HEK293 (cell line): ENCODE results near the gene ARHGAP32.
"Not testable (repeated sequence)": the region's sequence is repeated elsewhere in the genome, so short reads cannot be mapped to it uniquely, and the experiment has no call there.

ENCODE experiments used
- CTCF ChIA-PET: fragments of 350-600 bp; formaldehyde crosslinking; extraction: SDS; loops from one replicate; lab custom pipeline; 2021; ENCODE audit warnings: antibody characterized with exemption; lab: Yijun Ruan, JAX
- POLR2A ChIA-PET: fragments of 300-600 bp; formaldehyde crosslinking; extraction: SDS; loops from one replicate; lab custom pipeline; 2020; ENCODE audit warnings: antibody characterized with exemption, inconsistent platforms; lab: Yijun Ruan, JAX
- H3K27ac ChIP-seq: fragments of 200-500 bp; sonication (Bioruptor generic); 2 replicates; pipeline ENCODE4 v1.5.1; 2014; ENCODE audit warnings: low read depth, low read length, control low read depth, inconsistent platforms; ENCODE audit errors: extremely low read depth
- H3K36me3 ChIP-seq, 2 experiments: fragments of 200-500 bp in 1 of 2; sonication (Bioruptor generic) in 1 of 2; 1 replicate in 1 of 2; 2 replicates in 1 of 2; pipeline ENCODE4 v1.5.1; 2014 to 2017; ENCODE audit warnings: inconsistent platforms in 2 of 2, low read length in 2 of 2; ENCODE audit not compliant: control insufficient read depth in 2 of 2, insufficient read depth in 1 of 2
- H3K4me1 ChIP-seq: fragments of 200-500 bp; sonication (Bioruptor generic); 2 replicates; pipeline ENCODE4 v1.5.1; 2014; ENCODE audit warnings: mild to moderate bottlenecking, low read length, inconsistent platforms; ENCODE audit not compliant: control insufficient read depth, insufficient read depth
- H3K4me3 ChIP-seq: 2 replicates; pipeline ENCODE4 v1.5.1; 2011; ENCODE audit warnings: low read depth, mild to moderate bottlenecking, control low read depth, low read length, moderate library complexity
- H3K9me3 ChIP-seq: fragments of 200-500 bp; sonication (Bioruptor generic); 2 replicates; pipeline ENCODE4 v1.5.1; 2014; ENCODE audit warnings: low read depth, low read length, inconsistent platforms; ENCODE audit not compliant: control insufficient read depth, insufficient read depth
- BCL11B ChIP-seq: fragments of 450-650 bp; formaldehyde crosslinking; IDR thresholded peaks from 2 replicates; pipeline ENCODE4 v1.5.1; 2016; ENCODE audit warnings: low read depth, missing biosample characterization, missing genetic modification characterization
- EGR2 ChIP-seq: fragments of 450-650 bp; formaldehyde crosslinking; IDR thresholded peaks from 2 replicates; pipeline ENCODE4 v1.5.1; 2016; ENCODE audit warnings: low read depth, missing biosample characterization, missing genetic modification characterization
- KLF1 ChIP-seq: fragments of 450-650 bp; formaldehyde crosslinking; IDR thresholded peaks from 2 replicates; pipeline ENCODE4 v1.5.1; 2016; ENCODE audit warnings: missing biosample characterization, missing genetic modification characterization
- KLF17 ChIP-seq: fragments of 450-650 bp; formaldehyde crosslinking; IDR thresholded peaks from 2 replicates; pipeline ENCODE4 v1.5.1; 2016; ENCODE audit warnings: missing biosample characterization, missing genetic modification characterization
- REPIN1 ChIP-seq: fragments of 450-650 bp; formaldehyde crosslinking; IDR thresholded peaks from 2 replicates; pipeline ENCODE4 v1.5.1; 2017; ENCODE audit warnings: missing biosample characterization, missing genetic modification characterization, low read depth
- ZBTB21 ChIP-seq: fragments of 450-650 bp; formaldehyde crosslinking; IDR thresholded peaks from 2 replicates; pipeline ENCODE4 v1.5.1; 2017; ENCODE audit warnings: missing biosample characterization, missing genetic modification characterization
- ZFHX2 ChIP-seq: fragments of 450-650 bp; formaldehyde crosslinking; conservative IDR thresholded peaks from 2 replicates; pipeline ENCODE4 v1.5.1; 2016; ENCODE audit warnings: missing biosample characterization, missing genetic modification characterization
- ZFP37 ChIP-seq: fragments of 450-650 bp; formaldehyde crosslinking; IDR thresholded peaks from 2 replicates; pipeline ENCODE4 v1.5.1; 2016; ENCODE audit warnings: missing biosample characterization, missing genetic modification characterization
- ZNF10 ChIP-seq: fragments of 450-650 bp; formaldehyde crosslinking; IDR thresholded peaks from 2 replicates; pipeline ENCODE4 v1.5.1; 2017; ENCODE audit warnings: missing biosample characterization, missing genetic modification characterization
- ZNF112 ChIP-seq: fragments of 450-650 bp; formaldehyde crosslinking; IDR thresholded peaks from 2 replicates; pipeline ENCODE4 v1.5.0; 2017; ENCODE audit warnings: missing biosample characterization, missing genetic modification characterization
- ZNF140 ChIP-seq: fragments of 450-650 bp; formaldehyde crosslinking; IDR thresholded peaks from 2 replicates; pipeline ENCODE4 v1.5.1; 2016; ENCODE audit warnings: missing biosample characterization, missing genetic modification characterization
- ZNF169 ChIP-seq: fragments of 450-650 bp; formaldehyde crosslinking; IDR thresholded peaks from 2 replicates; pipeline ENCODE4 v1.5.1; 2016; ENCODE audit warnings: missing biosample characterization, missing genetic modification characterization
- ZNF184 ChIP-seq: fragments of 450-650 bp; IDR thresholded peaks from 2 replicates; pipeline ENCODE4 v1.5.1; 2018; ENCODE audit warnings: missing biosample characterization, mild to moderate bottlenecking, missing genetic modification characterization
- ZNF24 ChIP-seq: fragments of 450-650 bp; formaldehyde crosslinking; IDR thresholded peaks from 2 replicates; pipeline ENCODE4 v1.5.1; 2016; ENCODE audit warnings: missing biosample characterization, missing genetic modification characterization
- ZNF341 ChIP-seq: fragments of 450-650 bp; formaldehyde crosslinking; IDR thresholded peaks from 2 replicates; pipeline ENCODE4; 2016; ENCODE audit warnings: low read depth, missing biosample characterization, missing genetic modification characterization
- ZNF354C ChIP-seq: fragments of 450-650 bp; formaldehyde crosslinking; IDR thresholded peaks from 2 replicates; pipeline ENCODE4 v1.5.1; 2016; ENCODE audit warnings: missing biosample characterization, missing genetic modification characterization, low read depth, borderline replicate concordance
- ZNF366 ChIP-seq: fragments of 450-650 bp; formaldehyde crosslinking; conservative IDR thresholded peaks from 2 replicates; pipeline ENCODE4 v1.5.1; 2016; ENCODE audit warnings: missing biosample characterization, missing genetic modification characterization
- ZNF416 ChIP-seq: fragments of 450-650 bp; formaldehyde crosslinking; IDR thresholded peaks from 2 replicates; pipeline ENCODE4 v1.5.1; 2016; ENCODE audit warnings: missing biosample characterization, missing genetic modification characterization
- ZNF423 ChIP-seq: fragments of 450-650 bp; formaldehyde crosslinking; IDR thresholded peaks from 2 replicates; pipeline ENCODE4 v1.5.1; 2016; ENCODE audit warnings: missing biosample characterization, missing genetic modification characterization
- ZNF501 ChIP-seq: fragments of 450-650 bp; formaldehyde crosslinking; IDR thresholded peaks from 2 replicates; pipeline ENCODE4 v1.5.1; 2016; ENCODE audit warnings: missing biosample characterization, missing genetic modification characterization
- ZNF544 ChIP-seq: fragments of 450-650 bp; formaldehyde crosslinking; IDR thresholded peaks from 2 replicates; pipeline ENCODE4 v1.5.0; 2017; ENCODE audit warnings: missing biosample characterization, missing genetic modification characterization
- ZNF621 ChIP-seq: fragments of 450-650 bp; formaldehyde crosslinking; IDR thresholded peaks from 2 replicates; pipeline ENCODE4 v1.5.1; 2017; ENCODE audit warnings: missing biosample characterization, missing genetic modification characterization
- ZNF626 ChIP-seq: fragments of 450-650 bp; sonication (Bioruptor Pico); formaldehyde crosslinking; IDR thresholded peaks from 2 replicates; pipeline ENCODE4 v1.5.1; 2018; ENCODE audit warnings: missing biosample characterization, missing genetic modification characterization, inconsistent platforms
- ZNF629 ChIP-seq: fragments of 450-650 bp; formaldehyde crosslinking; IDR thresholded peaks from 2 replicates; pipeline ENCODE4 v1.5.1; 2017; ENCODE audit warnings: missing biosample characterization, missing genetic modification characterization
- ZNF658 ChIP-seq: fragments of 450-650 bp; formaldehyde crosslinking; IDR thresholded peaks from 2 replicates; pipeline ENCODE4; 2016; ENCODE audit warnings: missing biosample characterization, missing genetic modification characterization
- ZNF768 ChIP-seq: fragments of 450-650 bp; formaldehyde crosslinking; IDR thresholded peaks from 2 replicates; pipeline ENCODE4 v1.5.1; 2018; ENCODE audit warnings: missing biosample characterization, mild to moderate bottlenecking, missing genetic modification characterization
- ZNF777 ChIP-seq: fragments of 450-650 bp; formaldehyde crosslinking; IDR thresholded peaks from 2 replicates; pipeline ENCODE4 v1.5.1; 2017; ENCODE audit warnings: missing biosample characterization, missing genetic modification characterization, borderline replicate concordance
- TF ChIP-seq, protein P1 (sequence below): fragments of 450-650 bp; formaldehyde crosslinking; IDR thresholded peaks from 2 replicates; pipeline ENCODE4 v1.5.1; 2016; ENCODE audit warnings: missing biosample characterization, missing genetic modification characterization

The ARHGAP32 gene

DNA sequence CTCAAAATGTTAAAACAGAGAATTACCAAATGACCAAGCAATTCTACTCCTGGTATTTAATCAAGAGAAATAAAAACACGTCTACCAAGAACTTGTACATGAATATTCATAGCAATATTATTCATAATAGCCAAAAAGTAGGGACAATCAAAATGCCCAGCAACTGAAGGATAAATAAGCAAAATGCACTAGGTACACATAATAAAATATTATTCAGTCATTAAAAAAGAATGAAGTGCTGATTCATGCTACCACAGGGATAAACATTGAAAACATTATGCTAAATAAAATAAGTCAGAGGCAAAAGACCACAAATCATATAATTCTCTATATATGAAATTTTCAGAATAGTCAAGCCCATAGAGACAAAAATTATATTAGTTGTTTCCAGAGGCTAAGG, 24.8 kb downstream of the ARHGAP32 start:
- Histone ChIP-seq H3K4me1 (no peaks in the 10 kb centered on the region), H3K27ac (no peak overlapping the region), H3K36me3 (no peaks in the 10 kb centered on the region), H3K9me3 (no peaks in the 10 kb centered on the region), H3K4me3 (no peak overlapping the region)
- no peak for TF ChIP-seq ZNF112 (tag by site-specific recombination)
- TF ChIP-seq ZNF10 (tag by site-specific recombination), result no peak
- TF ChIP-seq, protein P1, sequence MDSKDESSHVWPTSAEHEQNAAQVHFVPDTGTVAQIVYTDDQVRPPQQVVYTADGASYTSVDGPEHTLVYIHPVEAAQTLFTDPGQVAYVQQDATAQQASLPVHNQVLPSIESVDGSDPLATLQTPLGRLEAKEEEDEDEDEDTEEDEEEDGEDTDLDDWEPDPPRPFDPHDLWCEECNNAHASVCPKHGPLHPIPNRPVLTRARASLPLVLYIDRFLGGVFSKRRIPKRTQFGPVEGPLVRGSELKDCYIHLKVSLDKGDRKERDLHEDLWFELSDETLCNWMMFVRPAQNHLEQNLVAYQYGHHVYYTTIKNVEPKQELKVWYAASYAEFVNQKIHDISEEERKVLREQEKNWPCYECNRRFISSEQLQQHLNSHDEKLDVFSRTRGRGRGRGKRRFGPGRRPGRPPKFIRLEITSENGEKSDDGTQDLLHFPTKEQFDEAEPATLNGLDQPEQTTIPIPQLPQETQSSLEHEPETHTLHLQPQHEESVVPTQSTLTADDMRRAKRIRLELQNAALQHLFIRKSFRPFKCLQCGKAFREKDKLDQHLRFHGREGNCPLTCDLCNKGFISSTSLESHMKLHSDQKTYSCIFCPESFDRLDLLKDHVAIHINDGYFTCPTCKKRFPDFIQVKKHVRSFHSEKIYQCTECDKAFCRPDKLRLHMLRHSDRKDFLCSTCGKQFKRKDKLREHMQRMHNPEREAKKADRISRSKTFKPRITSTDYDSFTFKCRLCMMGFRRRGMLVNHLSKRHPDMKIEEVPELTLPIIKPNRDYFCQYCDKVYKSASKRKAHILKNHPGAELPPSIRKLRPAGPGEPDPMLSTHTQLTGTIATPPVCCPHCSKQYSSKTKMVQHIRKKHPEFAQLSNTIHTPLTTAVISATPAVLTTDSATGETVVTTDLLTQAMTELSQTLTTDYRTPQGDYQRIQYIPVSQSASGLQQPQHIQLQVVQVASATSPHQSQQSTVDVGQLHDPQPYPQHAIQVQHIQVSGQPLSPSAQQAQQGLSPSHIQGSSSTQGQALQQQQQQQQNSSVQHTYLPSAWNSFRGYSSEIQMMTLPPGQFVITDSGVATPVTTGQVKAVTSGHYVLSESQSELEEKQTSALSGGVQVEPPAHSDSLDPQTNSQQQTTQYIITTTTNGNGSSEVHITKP (tag by site-specific recombination), result no peak
- TF ChIP-seq ZNF629 (tag by site-specific recombination), result no peak
- TF ChIP-seq ZBTB21 (tag by site-specific recombination), result no peak
- TF ChIP-seq ZNF24 (tag by site-specific recombination), result no peak
- TF ChIP-seq ZNF423 (tag by site-specific recombination), result no peak
- TF ChIP-seq ZNF626 (tag by site-specific recombination), result no peak
- no peak for TF ChIP-seq ZNF354C (tag by site-specific recombination)
- TF ChIP-seq REPIN1 (tag by site-specific recombination), result no peak
- no peak for TF ChIP-seq ZNF544
- TF ChIP-seq ZNF416 (tag by site-specific recombination), result no peak
- ChIA-PET CTCF (no interaction called here), POLR2A (no interaction called here)

GRCh38 chr11:129163714-129164164, 28.4 kb downstream of the ARHGAP32 start:
- no peak overlapping the region for H3K4me3 ChIP-seq
- ChIA-PET POLR2A (no interaction called here), CTCF (no interaction called here)
- peak; percentile 70 for TF ChIP-seq EGR2 (tag by site-specific recombination)
- 0 out of 2 replicates have a peak, but pooled peaks have one; percentile 22 for TF ChIP-seq ZFHX2 (tag by site-specific recombination)
- TF ChIP-seq BCL11B (tag by site-specific recombination), result no peak
- no peak for TF ChIP-seq ZNF366 (tag by site-specific recombination)
- TF ChIP-seq ZNF169, result no peak
- H3K27ac ChIP-seq, result no peak overlapping the region
- no peaks in the 10 kb centered on the region for H3K36me3 ChIP-seq
- H3K9me3 ChIP-seq, result no peaks in the 10 kb centered on the region
- no peaks in the 10 kb centered on the region for H3K4me1 ChIP-seq

GRCh38 chr11:129157080-129157479, 35.0 kb downstream of the ARHGAP32 start:
- H3K4me3 ChIP-seq, H3K4me1 ChIP-seq, H3K36me3 ChIP-seq, CTCF ChIA-PET, H3K27ac ChIP-seq, POLR2A ChIA-PET, H3K9me3 ChIP-seq: not testable (repeated sequence)

GRCh38 chr11:129155745-129156144, 36.4 kb downstream of the ARHGAP32 start:
- H3K36me3 ChIP-seq, result no peaks in the 10 kb centered on the region
- H3K27ac ChIP-seq, result no peak overlapping the region
- POLR2A ChIA-PET, result no interaction called here
- H3K9me3 ChIP-seq, result no peaks in the 10 kb centered on the region
- no peak overlapping the region for H3K4me3 ChIP-seq
- CTCF ChIA-PET, result no interaction called here
- no peaks in the 10 kb centered on the region for H3K4me1 ChIP-seq
- TF ChIP-seq KLF1 (tag by site-specific recombination) (no peak), ZFP37 (tag by site-specific recombination) (no peak), KLF17 (no peak), ZNF501 (tag by site-specific recombination) (no peak), ZNF341 (tag by site-specific recombination) (no peak), ZNF140 (no peak), ZNF184 (tag by site-specific recombination) (no peak), ZNF658 (no peak), ZNF777 (no peak), ZNF768 (tag by site-specific recombination) (no peak), ZNF621 (tag by site-specific recombination) (no peak)
